Mucosa of descending colon (tissue), 3 donors: ENCODE results near the gene ANAPC1. TPM values are rescaled to one million over a fixed set of nuclear protein-coding genes. Genes with fewer than 3 reads are reported as not detected.

Experiments used
- ATAC-seq: fragments of 200-7000 bp; cut with Tn5 transposase; one replicate; pipeline ENCODE4 v1.9.1; 2020; ENCODE audit warnings: mild to moderate bottlenecking, moderate library complexity
- DNase-seq, 3 donors: peaks; one replicate each; pipeline ENCODE4 v3.0.0-alpha.2; 2020
- H3K36me3 ChIP-seq: fragments of 200-600 bp; one replicate; pipeline ENCODE4 v1.8.0; 2021; ENCODE audit warnings: low read depth, mild to moderate bottlenecking
- H3K4me1 ChIP-seq: fragments of 200-600 bp; one replicate; pipeline ENCODE4 v1.8.0; 2021; ENCODE audit warnings: low read depth, mild to moderate bottlenecking
- H3K4me3 ChIP-seq: fragments of 200-600 bp; one replicate; pipeline ENCODE4 v1.8.0; 2021; ENCODE audit warnings: mild to moderate bottlenecking
- H3K9me3 ChIP-seq: fragments of 200-600 bp; one replicate; pipeline ENCODE4 v1.8.0; 2021; ENCODE audit warnings: mild to moderate bottlenecking
- intact Hi-C, 2 donors: fragments of 100-400 bp; cut with DNase I in 1 of 2; cut with micrococcal nuclease in 1 of 2; formaldehyde crosslinking; loops; one replicate each; pipeline versions ENCODE4 v1.11.0 to v1.11.1; 2022; cut with DNase I, micrococcal nuclease
- long read RNA-seq, 2 donors: library from polyadenylated mRNA; unstranded; transcript quantifications; one replicate each; pipeline ENCODE4 v2.0.0, GENCODE V29; 2019 to 2021
- total RNA-seq, 3 donors: library from RNA; stranded (reverse); fragmentation: NEBNext Ultra II Directional in 2 of 3; extraction: Animal tissue kit (Norgen Biotek cat#: 25700) in 2 of 3; gene quantifications; one replicate each; pipeline versions ENCODE4 v1.2.1 to v1.2.4, GENCODE V29; 2021 to 2023
- TF ChIP-seq, protein P1 (sequence below): fragments of 200-600 bp; IDR thresholded peaks from one replicate; pipeline ENCODE4 v1.8.0; 2022; ENCODE audit warnings: antibody characterized with exemption, mild to moderate bottlenecking
- donor health status: DM: no; HTN: no; CAD: no; lungs with moderate emphysema.
- donor health status: DM: no; HTN: no; CAD: no.
- donor health status: DM: no; HTN: yes; CAD: no.

Gene ANAPC1, protein sequence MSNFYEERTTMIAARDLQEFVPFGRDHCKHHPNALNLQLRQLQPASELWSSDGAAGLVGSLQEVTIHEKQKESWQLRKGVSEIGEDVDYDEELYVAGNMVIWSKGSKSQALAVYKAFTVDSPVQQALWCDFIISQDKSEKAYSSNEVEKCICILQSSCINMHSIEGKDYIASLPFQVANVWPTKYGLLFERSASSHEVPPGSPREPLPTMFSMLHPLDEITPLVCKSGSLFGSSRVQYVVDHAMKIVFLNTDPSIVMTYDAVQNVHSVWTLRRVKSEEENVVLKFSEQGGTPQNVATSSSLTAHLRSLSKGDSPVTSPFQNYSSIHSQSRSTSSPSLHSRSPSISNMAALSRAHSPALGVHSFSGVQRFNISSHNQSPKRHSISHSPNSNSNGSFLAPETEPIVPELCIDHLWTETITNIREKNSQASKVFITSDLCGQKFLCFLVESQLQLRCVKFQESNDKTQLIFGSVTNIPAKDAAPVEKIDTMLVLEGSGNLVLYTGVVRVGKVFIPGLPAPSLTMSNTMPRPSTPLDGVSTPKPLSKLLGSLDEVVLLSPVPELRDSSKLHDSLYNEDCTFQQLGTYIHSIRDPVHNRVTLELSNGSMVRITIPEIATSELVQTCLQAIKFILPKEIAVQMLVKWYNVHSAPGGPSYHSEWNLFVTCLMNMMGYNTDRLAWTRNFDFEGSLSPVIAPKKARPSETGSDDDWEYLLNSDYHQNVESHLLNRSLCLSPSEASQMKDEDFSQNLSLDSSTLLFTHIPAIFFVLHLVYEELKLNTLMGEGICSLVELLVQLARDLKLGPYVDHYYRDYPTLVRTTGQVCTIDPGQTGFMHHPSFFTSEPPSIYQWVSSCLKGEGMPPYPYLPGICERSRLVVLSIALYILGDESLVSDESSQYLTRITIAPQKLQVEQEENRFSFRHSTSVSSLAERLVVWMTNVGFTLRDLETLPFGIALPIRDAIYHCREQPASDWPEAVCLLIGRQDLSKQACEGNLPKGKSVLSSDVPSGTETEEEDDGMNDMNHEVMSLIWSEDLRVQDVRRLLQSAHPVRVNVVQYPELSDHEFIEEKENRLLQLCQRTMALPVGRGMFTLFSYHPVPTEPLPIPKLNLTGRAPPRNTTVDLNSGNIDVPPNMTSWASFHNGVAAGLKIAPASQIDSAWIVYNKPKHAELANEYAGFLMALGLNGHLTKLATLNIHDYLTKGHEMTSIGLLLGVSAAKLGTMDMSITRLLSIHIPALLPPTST (N-terminal part only)
- total RNA-seq, result 10 to 100 TPM; 29.4 to 40.9 (median 34.6) TPM
- long read RNA-seq, donor 1, full-length matches to known transcripts, result 3 of 12 reads
- long read RNA-seq, donor 1, partial matches to known transcripts, result 5 of 12 reads
- long read RNA-seq, donor 1, other reads (novel, unspliced or antisense), result 4 of 12 reads
- long read RNA-seq, donor 2, partial matches to known transcripts, result 3 of 3 reads
- long read RNA-seq, donor 2, other reads (novel, unspliced or antisense), result 0 of 3 reads

DNA sequence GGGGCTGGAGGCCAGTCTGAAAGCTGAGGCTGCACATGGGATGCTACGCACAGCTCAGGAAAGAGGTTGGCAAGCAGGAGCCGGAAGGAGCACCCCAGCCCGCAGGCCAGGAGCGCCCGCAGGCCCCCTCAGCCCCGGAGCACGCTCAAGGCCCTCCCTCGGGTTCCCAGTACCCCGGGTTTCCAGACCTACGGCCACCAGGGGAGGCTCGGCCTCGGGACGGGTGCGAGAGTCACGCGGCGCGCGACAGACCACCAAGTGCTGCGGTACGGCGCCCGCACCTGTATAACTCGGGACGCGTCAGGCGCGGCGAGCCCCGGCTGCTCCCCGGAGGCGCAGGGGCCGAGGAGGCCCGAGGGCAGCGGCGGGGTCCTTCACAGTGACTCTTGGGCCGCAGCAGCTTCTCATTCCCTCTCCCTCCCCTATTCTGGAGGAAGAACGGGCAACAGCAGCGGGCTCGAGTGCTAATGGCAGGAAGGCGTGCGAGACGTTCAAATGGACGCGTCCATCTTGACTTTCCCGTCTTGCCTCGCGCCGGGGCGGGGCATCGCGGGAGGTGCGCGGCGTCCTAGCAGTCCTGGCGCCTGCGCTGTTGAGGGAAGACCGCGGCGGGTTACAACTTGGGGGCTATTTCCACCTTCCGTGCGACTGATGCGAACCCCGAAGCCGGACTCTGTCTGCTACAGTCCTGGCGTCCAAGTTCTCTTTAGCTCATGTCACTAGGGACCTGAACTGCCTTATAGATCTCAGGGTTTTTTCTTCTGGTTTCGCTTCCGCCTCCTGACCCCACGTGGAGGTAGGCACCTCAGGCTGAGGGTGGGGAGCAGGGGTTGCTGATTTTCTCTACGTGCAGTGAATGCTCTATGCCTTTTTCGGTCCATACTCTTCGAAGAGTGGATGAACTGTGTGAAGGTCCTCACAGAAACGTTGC, at the start of gene ANAPC1:
TSS of gene ANAPC1 (minus strand) at position 533 of the 931 bp plus-strand sequence. CDS start 3,368 bp downstream, outside the sequence.
- DNase-seq, result peak; percentile 89 to 90 (median 90)
- intact Hi-C loops, result loop anchor here in 1 of 2 donors (5.0 kb wide), 1 partner anchor 163 kb away; no protein-coding TSS in a partner anchor
- Histone ChIP-seq H3K36me3 (no peaks in the 10 kb centered on the region), H3K4me1 (peaks cover 12% of the 10 kb centered on the region), H3K9me3 (no peaks in the 10 kb centered on the region), H3K4me3 (peak within 1 kb of the TSS; percentile 79)
- ATAC-seq, result peak; percentile 97
- TF ChIP-seq, protein P1, sequence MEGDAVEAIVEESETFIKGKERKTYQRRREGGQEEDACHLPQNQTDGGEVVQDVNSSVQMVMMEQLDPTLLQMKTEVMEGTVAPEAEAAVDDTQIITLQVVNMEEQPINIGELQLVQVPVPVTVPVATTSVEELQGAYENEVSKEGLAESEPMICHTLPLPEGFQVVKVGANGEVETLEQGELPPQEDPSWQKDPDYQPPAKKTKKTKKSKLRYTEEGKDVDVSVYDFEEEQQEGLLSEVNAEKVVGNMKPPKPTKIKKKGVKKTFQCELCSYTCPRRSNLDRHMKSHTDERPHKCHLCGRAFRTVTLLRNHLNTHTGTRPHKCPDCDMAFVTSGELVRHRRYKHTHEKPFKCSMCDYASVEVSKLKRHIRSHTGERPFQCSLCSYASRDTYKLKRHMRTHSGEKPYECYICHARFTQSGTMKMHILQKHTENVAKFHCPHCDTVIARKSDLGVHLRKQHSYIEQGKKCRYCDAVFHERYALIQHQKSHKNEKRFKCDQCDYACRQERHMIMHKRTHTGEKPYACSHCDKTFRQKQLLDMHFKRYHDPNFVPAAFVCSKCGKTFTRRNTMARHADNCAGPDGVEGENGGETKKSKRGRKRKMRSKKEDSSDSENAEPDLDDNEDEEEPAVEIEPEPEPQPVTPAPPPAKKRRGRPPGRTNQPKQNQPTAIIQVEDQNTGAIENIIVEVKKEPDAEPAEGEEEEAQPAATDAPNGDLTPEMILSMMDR, result no peak

DNA sequence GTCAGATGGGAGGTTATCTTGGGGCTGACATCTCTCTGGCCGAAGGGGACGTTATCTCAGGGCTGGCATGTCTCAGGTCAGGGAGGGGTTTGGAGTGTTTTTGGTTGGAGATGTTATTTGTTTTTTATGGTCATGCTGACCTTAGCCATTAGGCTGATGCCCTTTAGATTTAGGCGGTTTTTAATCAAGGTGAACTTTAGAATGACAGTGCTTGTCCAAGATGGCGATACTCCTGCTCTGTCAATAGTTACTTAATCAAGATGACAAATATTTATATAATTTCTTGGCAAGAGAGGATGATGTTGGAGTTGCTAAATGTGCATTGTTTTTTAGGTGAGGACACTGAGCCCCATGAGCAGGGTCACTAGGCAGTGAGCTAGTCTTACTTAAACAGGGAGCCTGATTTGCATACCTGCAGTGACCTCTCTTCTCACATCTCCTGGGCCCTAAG, 48.9 kb upstream of the ANAPC1 start:
- no peaks in the 10 kb centered on the region for H3K9me3 ChIP-seq
- no peak for DNase-seq
- H3K36me3 ChIP-seq, result no peaks in the 10 kb centered on the region
- ATAC-seq, result no peak
- no peak overlapping the region for H3K4me3 ChIP-seq
- TF ChIP-seq, protein P1, result no peak
- intact Hi-C loops, result no loop called here
- no peaks in the 10 kb centered on the region for H3K4me1 ChIP-seq

DNA sequence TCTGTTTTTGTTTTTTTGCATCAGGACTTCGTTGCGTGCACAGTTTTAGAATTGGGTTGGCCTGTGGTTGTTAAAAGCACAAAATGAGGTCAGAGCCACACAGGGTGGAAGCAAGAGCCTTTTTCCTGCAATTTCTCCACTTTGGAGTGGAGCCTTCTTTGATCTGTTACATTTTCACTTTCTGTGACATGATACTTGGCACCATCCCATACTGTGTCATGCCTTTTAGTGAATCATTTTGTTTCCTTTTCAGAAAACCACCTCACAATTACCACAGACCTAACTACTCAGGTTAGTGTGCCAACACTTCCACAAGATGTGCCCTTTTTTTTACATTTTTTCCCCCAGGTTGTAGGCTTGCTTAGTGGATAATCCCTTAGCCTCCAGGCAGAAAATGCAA, 46.9 kb upstream of the ANAPC1 start:
- TF ChIP-seq, protein P1, result no peak
- peak; percentile 47 for ATAC-seq
- Histone ChIP-seq H3K4me1 (no peaks in the 10 kb centered on the region), H3K4me3 (no peak overlapping the region), H3K9me3 (no peaks in the 10 kb centered on the region), H3K36me3 (no peaks in the 10 kb centered on the region)
- intact Hi-C loops, result no loop called here
- DNase-seq, result no peak

DNA sequence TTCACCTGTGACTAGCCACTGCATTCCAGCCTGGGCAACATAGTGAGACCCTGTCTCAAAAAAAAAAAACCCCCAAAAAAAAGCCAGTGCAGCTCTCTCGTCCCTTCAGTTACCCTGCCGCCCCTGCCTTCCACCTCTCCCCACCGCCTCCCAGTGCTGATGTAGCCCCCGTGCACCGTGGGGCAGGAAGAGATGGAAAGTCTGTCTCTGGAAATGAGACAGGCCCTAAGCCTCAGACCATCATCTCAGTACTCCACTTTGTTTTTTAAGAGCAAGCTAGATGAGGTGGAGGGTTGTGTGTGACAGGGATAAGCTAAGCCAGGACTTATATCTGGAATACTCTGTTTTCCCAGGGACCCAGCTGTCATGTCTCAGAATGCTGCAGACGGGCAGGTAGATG, 46.4 kb upstream of the ANAPC1 start:
- H3K36me3 ChIP-seq, result no peaks in the 10 kb centered on the region
- H3K4me3 ChIP-seq, result no peak overlapping the region
- intact Hi-C loops, result no loop called here
- TF ChIP-seq, protein P1, result no peak
- H3K9me3 ChIP-seq, result no peaks in the 10 kb centered on the region
- ATAC-seq (no peak), DNase-seq (no peak)
- no peaks in the 10 kb centered on the region for H3K4me1 ChIP-seq
